Transverse colon (tissue), 4 donors: Measurements from ENCODE around the gene BDKRB2.

Experiments used
- POLR2A ChIP-seq: fragments of 450-650 bp; IDR thresholded peaks from one replicate; pipeline ENCODE4 v1.6.1; 2016; ENCODE audit warnings: antibody characterized with exemption, mild to moderate bottlenecking, moderate library complexity
- POLR2AphosphoS5 ChIP-seq, 3 donors: sonication (generic); formaldehyde crosslinking; IDR thresholded peaks; one replicate each; pipeline ENCODE4 v1.6.1; 2016; ENCODE audit warnings: antibody characterized with exemption in 3 of 3
- TF ChIP-seq, protein P1 (sequence below), 5 experiments: fragments of 200-600 bp in 3 of 5; fragments of 450-650 bp in 2 of 5; sonication (generic) in 3 of 5; IDR thresholded peaks; 1 replicate in 2 of 5; 2 replicates in 3 of 5; pipeline ENCODE4 v1.5.1; 2016 to 2017; ENCODE audit warnings: antibody characterized with exemption in 5 of 5, inconsistent platforms in 3 of 5, mild to moderate bottlenecking in 2 of 5, moderate library complexity in 1 of 5

GRCh38 chr14:96203116-96203515, 1.5 kb upstream of the BDKRB2 start:
- TF ChIP-seq, protein P1, sequence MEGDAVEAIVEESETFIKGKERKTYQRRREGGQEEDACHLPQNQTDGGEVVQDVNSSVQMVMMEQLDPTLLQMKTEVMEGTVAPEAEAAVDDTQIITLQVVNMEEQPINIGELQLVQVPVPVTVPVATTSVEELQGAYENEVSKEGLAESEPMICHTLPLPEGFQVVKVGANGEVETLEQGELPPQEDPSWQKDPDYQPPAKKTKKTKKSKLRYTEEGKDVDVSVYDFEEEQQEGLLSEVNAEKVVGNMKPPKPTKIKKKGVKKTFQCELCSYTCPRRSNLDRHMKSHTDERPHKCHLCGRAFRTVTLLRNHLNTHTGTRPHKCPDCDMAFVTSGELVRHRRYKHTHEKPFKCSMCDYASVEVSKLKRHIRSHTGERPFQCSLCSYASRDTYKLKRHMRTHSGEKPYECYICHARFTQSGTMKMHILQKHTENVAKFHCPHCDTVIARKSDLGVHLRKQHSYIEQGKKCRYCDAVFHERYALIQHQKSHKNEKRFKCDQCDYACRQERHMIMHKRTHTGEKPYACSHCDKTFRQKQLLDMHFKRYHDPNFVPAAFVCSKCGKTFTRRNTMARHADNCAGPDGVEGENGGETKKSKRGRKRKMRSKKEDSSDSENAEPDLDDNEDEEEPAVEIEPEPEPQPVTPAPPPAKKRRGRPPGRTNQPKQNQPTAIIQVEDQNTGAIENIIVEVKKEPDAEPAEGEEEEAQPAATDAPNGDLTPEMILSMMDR (IDR thresholded peaks at IDR 0.05), result no peak
- no peak for TF ChIP-seq POLR2AphosphoS5 (IDR thresholded peaks at IDR 0.05)
- no peak for TF ChIP-seq POLR2A
